ENCODE data around the gene MAT2B.

- no peak for TF ChIP-seq CTCF (IDR thresholded peaks at IDR 0.05; ENCODE audit: insufficient read depth, low read length, poor library complexity, severe bottlenecking)
- no peak for TF ChIP-seq EZH2phosphoT487 (conservative IDR thresholded peaks at IDR 0.05; ENCODE audit: low read length)
Observed at GRCh38 chr5:163456840-163457239, 48.6 kb upstream of the MAT2B start.

Measured in SU-DHL-6 (cell line).